HEK293 (cell line): ENCODE measurements around the gene LGALS1.

Source experiments
- BCL11A ChIP-seq: fragments of 450-650 bp; formaldehyde crosslinking; IDR thresholded peaks from 2 replicates; pipeline ENCODE4 v1.5.1; 2016; ENCODE audit warnings: low read depth, missing biosample characterization, missing genetic modification characterization
- GLIS1 ChIP-seq: fragments of 450-650 bp; formaldehyde crosslinking; IDR thresholded peaks from 2 replicates; pipeline ENCODE4 v1.5.1; 2016; ENCODE audit warnings: missing biosample characterization, missing genetic modification characterization
- GLIS2 ChIP-seq: fragments of 450-650 bp; formaldehyde crosslinking; IDR thresholded peaks from 2 replicates; pipeline ENCODE4 v1.5.1; 2016; ENCODE audit warnings: missing biosample characterization, missing genetic modification characterization
- HOXD13 ChIP-seq: sonication (generic); formaldehyde crosslinking; IDR thresholded peaks from 2 replicates; pipeline ENCODE4 v1.8.0; 2022; ENCODE audit warnings: missing genetic modification reagents, borderline replicate concordance
- KLF1 ChIP-seq: fragments of 450-650 bp; formaldehyde crosslinking; IDR thresholded peaks from 2 replicates; pipeline ENCODE4 v1.5.1; 2016; ENCODE audit warnings: missing biosample characterization, missing genetic modification characterization
- KLF10 ChIP-seq: fragments of 450-650 bp; IDR thresholded peaks from 2 replicates; pipeline ENCODE4 v1.5.1; 2018; ENCODE audit warnings: missing biosample characterization, mild to moderate bottlenecking, missing genetic modification characterization
- KLF9 ChIP-seq: fragments of 450-650 bp; formaldehyde crosslinking; IDR thresholded peaks from 2 replicates; pipeline ENCODE4 v1.5.1; 2016; ENCODE audit warnings: missing biosample characterization, missing genetic modification characterization, low read depth
- OSR2 ChIP-seq: fragments of 450-650 bp; formaldehyde crosslinking; IDR thresholded peaks from 2 replicates; pipeline ENCODE4 v1.5.1; 2016; ENCODE audit warnings: missing biosample characterization, missing genetic modification characterization
- PATZ1 ChIP-seq: fragments of 450-650 bp; formaldehyde crosslinking; IDR thresholded peaks from 2 replicates; pipeline ENCODE4 v1.5.1; 2016; ENCODE audit warnings: missing biosample characterization, missing genetic modification characterization
- SP7 ChIP-seq: fragments of 450-650 bp; formaldehyde crosslinking; IDR thresholded peaks from 2 replicates; pipeline ENCODE4 v1.5.1; 2016; ENCODE audit warnings: missing biosample characterization, missing genetic modification characterization
- ZBTB10 ChIP-seq: fragments of 450-650 bp; formaldehyde crosslinking; IDR thresholded peaks from 2 replicates; pipeline ENCODE4 v1.5.1; 2016; ENCODE audit warnings: missing biosample characterization, missing genetic modification characterization
- ZBTB11 ChIP-seq: fragments of 450-650 bp; formaldehyde crosslinking; conservative IDR thresholded peaks from 2 replicates; pipeline ENCODE4 v1.5.1; 2016; ENCODE audit warnings: low read depth, missing biosample characterization, missing genetic modification characterization
- ZBTB20 ChIP-seq: fragments of 450-650 bp; formaldehyde crosslinking; IDR thresholded peaks from 2 replicates; pipeline ENCODE4 v1.5.1; 2016; ENCODE audit warnings: missing biosample characterization, missing genetic modification characterization
- ZBTB7A ChIP-seq: fragments of 450-650 bp; formaldehyde crosslinking; IDR thresholded peaks from 2 replicates; pipeline ENCODE4 v1.5.1; 2016; ENCODE audit warnings: low read depth, missing biosample characterization, missing genetic modification characterization
- ZEB2 ChIP-seq: fragments of 450-650 bp; formaldehyde crosslinking; IDR thresholded peaks from 2 replicates; pipeline ENCODE4 v1.5.1; 2016; ENCODE audit warnings: missing biosample characterization, missing genetic modification characterization
- ZNF132 ChIP-seq: fragments of 450-650 bp; formaldehyde crosslinking; IDR thresholded peaks from 2 replicates; pipeline ENCODE4 v1.5.1; 2017; ENCODE audit warnings: missing biosample characterization, missing genetic modification characterization, borderline replicate concordance
- ZNF211 ChIP-seq: fragments of 450-650 bp; formaldehyde crosslinking; IDR thresholded peaks from 2 replicates; pipeline ENCODE4 v1.5.1; 2016; ENCODE audit warnings: low read depth, missing biosample characterization, missing genetic modification characterization
- ZNF274 ChIP-seq, 2 experiments: fragments of 200-500 bp in 1 of 2; fragments of 450-650 bp in 1 of 2; sonication (Bioruptor generic) in 1 of 2; formaldehyde crosslinking in 1 of 2; IDR thresholded peaks; 2 replicates each; pipeline versions ENCODE4 v1.5.1 to v1.6.1; 2014 to 2016; ENCODE audit warnings: borderline replicate concordance in 1 of 2, inconsistent platforms in 1 of 2, low read length in 1 of 2, missing biosample characterization in 1 of 2, missing genetic modification characterization in 1 of 2
- ZNF354C ChIP-seq: fragments of 450-650 bp; formaldehyde crosslinking; IDR thresholded peaks from 2 replicates; pipeline ENCODE4 v1.5.1; 2016; ENCODE audit warnings: missing biosample characterization, missing genetic modification characterization, low read depth, borderline replicate concordance
- ZNF398 ChIP-seq: fragments of 450-650 bp; formaldehyde crosslinking; IDR thresholded peaks from 2 replicates; pipeline ENCODE4 v1.5.1; 2017; ENCODE audit warnings: missing biosample characterization, missing genetic modification characterization
- ZNF501 ChIP-seq: fragments of 450-650 bp; formaldehyde crosslinking; IDR thresholded peaks from 2 replicates; pipeline ENCODE4 v1.5.1; 2016; ENCODE audit warnings: missing biosample characterization, missing genetic modification characterization
- ZNF544 ChIP-seq: fragments of 450-650 bp; formaldehyde crosslinking; IDR thresholded peaks from 2 replicates; pipeline ENCODE4 v1.5.0; 2017; ENCODE audit warnings: missing biosample characterization, missing genetic modification characterization
- ZNF558 ChIP-seq: fragments of 450-650 bp; formaldehyde crosslinking; IDR thresholded peaks from 2 replicates; pipeline ENCODE4 v1.5.1; 2016; ENCODE audit warnings: missing biosample characterization, missing genetic modification characterization
- ZNF596 ChIP-seq: fragments of 450-650 bp; IDR thresholded peaks from 2 replicates; pipeline ENCODE4 v1.5.0; 2018; ENCODE audit warnings: missing biosample characterization, mild to moderate bottlenecking, missing genetic modification characterization, moderate library complexity
- ZNF621 ChIP-seq: fragments of 450-650 bp; formaldehyde crosslinking; IDR thresholded peaks from 2 replicates; pipeline ENCODE4 v1.5.1; 2017; ENCODE audit warnings: missing biosample characterization, missing genetic modification characterization
- ZNF629 ChIP-seq: fragments of 450-650 bp; formaldehyde crosslinking; IDR thresholded peaks from 2 replicates; pipeline ENCODE4 v1.5.1; 2017; ENCODE audit warnings: missing biosample characterization, missing genetic modification characterization
- ZNF645 ChIP-seq: fragments of 450-650 bp; formaldehyde crosslinking; IDR thresholded peaks from 2 replicates; pipeline ENCODE4; 2016; ENCODE audit warnings: missing biosample characterization, missing genetic modification characterization
- ZNF768 ChIP-seq: fragments of 450-650 bp; formaldehyde crosslinking; IDR thresholded peaks from 2 replicates; pipeline ENCODE4 v1.5.1; 2018; ENCODE audit warnings: missing biosample characterization, mild to moderate bottlenecking, missing genetic modification characterization
- ZNF837 ChIP-seq: fragments of 450-650 bp; formaldehyde crosslinking; IDR thresholded peaks from 2 replicates; pipeline ENCODE4 v1.5.1; 2016; ENCODE audit warnings: missing biosample characterization, missing genetic modification characterization
- ZSCAN23 ChIP-seq: fragments of 450-650 bp; formaldehyde crosslinking; IDR thresholded peaks from 2 replicates; pipeline ENCODE4 v1.5.1; 2016; ENCODE audit warnings: missing biosample characterization, missing genetic modification characterization

The LGALS1 gene

GRCh38 chr22:37681556-37682049, 6.2 kb downstream of the LGALS1 start (continued):
- TF ChIP-seq BCL11A (tag by site-specific recombination), result no peak
- TF ChIP-seq GLIS2 (tag by site-specific recombination), result peak; percentile 60
- TF ChIP-seq ZNF501, result no peak
- peak; percentile 92 for TF ChIP-seq GLIS1
- TF ChIP-seq ZNF544 (tag by site-specific recombination), result no peak
- no peak for TF ChIP-seq OSR2 (tag by site-specific recombination)
- no peak for TF ChIP-seq ZNF132 (tag by site-specific recombination)
- no peak for TF ChIP-seq ZNF837
- no peak for TF ChIP-seq ZNF274 (IDR thresholded peaks at IDR 0.05; ENCODE audit: low read length)
- TF ChIP-seq ZNF274 (tag by site-specific recombination; IDR thresholded peaks at IDR 0.05; ENCODE audit: borderline replicate concordance), result no peak
- TF ChIP-seq ZNF629, result 0 out of 2 replicates have a peak, but pooled peaks have one; percentile 31
- TF ChIP-seq ZBTB20 (tag by site-specific recombination), result no peak
- TF ChIP-seq ZNF621, result no peak
- TF ChIP-seq ZNF398 (tag by site-specific recombination), result no peak
- TF ChIP-seq KLF10, result 0 out of 2 replicates have a peak, but pooled peaks have one; percentile 32
- TF ChIP-seq ZEB2 (tag by site-specific recombination), result peak; percentile 55; the same call in 1 of the 2 replicates
- TF ChIP-seq HOXD13 (CRISPR knock-in tag), result no peak
- no peak for TF ChIP-seq ZNF354C (tag by site-specific recombination)
- no peak for TF ChIP-seq ZNF558
- TF ChIP-seq KLF9 (tag by site-specific recombination), result peak; percentile 34; the same call in 1 of the 2 replicates
- TF ChIP-seq SP7 (tag by site-specific recombination), result peak; percentile 32
- no peak for TF ChIP-seq ZNF211 (tag by site-specific recombination)
- TF ChIP-seq ZBTB11, result no peak
- peak; percentile 88; the same call in 1 of the 2 replicates for TF ChIP-seq ZNF768 (tag by site-specific recombination)
- no peak for TF ChIP-seq ZBTB7A (tag by site-specific recombination)
- no peak for TF ChIP-seq ZNF596
- no peak for TF ChIP-seq ZNF645 (tag by site-specific recombination)
- TF ChIP-seq ZSCAN23 (tag by site-specific recombination), result no peak
- TF ChIP-seq KLF1 (tag by site-specific recombination), result peak; percentile 67
- peak; percentile 40; the same call in 1 of the 2 replicates for TF ChIP-seq PATZ1 (tag by site-specific recombination)
- TF ChIP-seq ZBTB10 (tag by site-specific recombination), result no peak
